ENCODE results near the gene DOCK1.
"Not testable (repeated sequence)": the region's sequence is repeated elsewhere in the genome, so short reads cannot be mapped to it uniquely, and the experiment has no call there.

The DOCK1 gene

DNA sequence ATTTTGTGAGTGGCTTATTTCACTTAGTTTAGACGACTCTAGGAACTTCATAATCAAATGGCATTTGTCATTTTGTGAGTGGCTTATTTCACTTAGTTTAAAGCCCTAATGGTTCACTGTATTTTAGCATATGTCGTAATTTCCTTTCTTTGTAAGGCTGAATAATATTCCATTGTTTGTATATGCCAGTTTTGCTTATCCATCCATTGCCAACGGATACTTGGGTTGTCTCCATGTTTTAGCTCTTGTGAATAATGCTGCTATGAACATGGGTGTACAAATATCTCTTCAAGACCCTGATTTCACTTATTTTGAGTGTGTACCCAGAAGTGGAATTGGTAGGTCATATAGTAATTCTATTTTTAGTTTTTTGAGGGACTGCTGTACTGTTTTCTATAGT, 31.8 kb downstream of the DOCK1 start:
- H3K4me1 ChIP-seq (ENCODE audit: control insufficient read depth, insufficient read depth, low read length), result no peaks in the 10 kb centered on the region
- no peak overlapping the region for H3K4me3 ChIP-seq (ENCODE audit: low read depth, low read length)
- H3K9ac ChIP-seq (ENCODE audit: low read depth, low read length), result no peak overlapping the region
- H3K27ac ChIP-seq (ENCODE audit: low read depth, low read length), result no peak overlapping the region
- no peaks in the 10 kb centered on the region for H3K36me3 ChIP-seq (ENCODE audit: control insufficient read depth, insufficient read depth, low read length)
- no peaks in the 10 kb centered on the region for H3K27me3 ChIP-seq (ENCODE audit: control insufficient read depth, insufficient read depth, low read length)
- H3K9me3 ChIP-seq (ENCODE audit: control insufficient read depth, insufficient read depth, low read length), result no peaks in the 10 kb centered on the region

DNA sequence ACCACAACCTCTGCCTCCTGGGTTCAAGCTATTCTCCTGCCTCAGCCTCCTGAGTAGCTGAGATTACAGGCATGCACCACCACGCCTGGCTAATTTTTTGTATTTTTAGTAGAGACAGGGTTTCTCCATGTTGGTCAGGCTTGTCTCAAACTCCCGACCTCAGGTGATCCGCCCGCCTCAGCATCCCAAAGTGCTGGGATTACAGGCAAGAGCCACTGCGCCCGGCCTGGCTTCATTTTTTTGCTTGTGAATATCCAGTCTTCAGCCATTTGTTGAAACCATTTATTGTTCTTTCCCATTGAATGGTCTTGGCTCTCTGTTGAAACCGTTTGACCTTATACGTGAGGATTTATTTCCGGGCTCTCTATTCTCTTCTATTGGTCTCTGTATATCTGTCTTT, 32.9 kb downstream of the DOCK1 start:
- H3K4me1 ChIP-seq (ENCODE audit: control insufficient read depth, insufficient read depth, low read length); H3K9ac ChIP-seq (ENCODE audit: low read depth, low read length); H3K9me3 ChIP-seq (ENCODE audit: control insufficient read depth, insufficient read depth, low read length); H3K27ac ChIP-seq (ENCODE audit: low read depth, low read length); H3K36me3 ChIP-seq (ENCODE audit: control insufficient read depth, insufficient read depth, low read length); H3K27me3 ChIP-seq (ENCODE audit: control insufficient read depth, insufficient read depth, low read length); H3K4me3 ChIP-seq (ENCODE audit: low read depth, low read length): not testable (repeated sequence)

DNA sequence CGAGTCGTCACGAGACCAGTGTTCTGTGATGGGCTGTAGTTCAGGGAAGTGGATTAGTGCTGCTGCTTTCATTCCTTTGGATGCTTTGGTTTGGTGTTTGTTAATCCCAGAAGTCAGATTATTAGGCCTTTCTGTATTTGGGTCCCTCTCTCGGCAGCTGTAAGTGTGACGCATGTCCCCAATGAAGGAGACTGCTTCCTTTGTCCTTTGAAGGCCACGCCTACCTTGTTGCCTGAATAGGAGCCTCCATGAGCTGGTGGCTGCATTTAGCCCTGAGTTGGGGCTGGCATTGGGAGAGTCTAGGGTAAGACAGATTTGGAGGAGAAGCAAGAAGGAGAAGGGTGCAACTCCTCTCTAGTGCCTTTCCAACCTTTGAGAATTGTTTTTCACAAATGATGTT, 34.5 kb downstream of the DOCK1 start:
- H3K9ac ChIP-seq (ENCODE audit: low read depth, low read length), result no peak overlapping the region
- H3K27ac ChIP-seq (ENCODE audit: low read depth, low read length), result no peak overlapping the region
- H3K36me3 ChIP-seq (ENCODE audit: control insufficient read depth, insufficient read depth, low read length), result no peaks in the 10 kb centered on the region
- no peak overlapping the region for H3K4me3 ChIP-seq (ENCODE audit: low read depth, low read length)
- no peaks in the 10 kb centered on the region for H3K27me3 ChIP-seq (ENCODE audit: control insufficient read depth, insufficient read depth, low read length)
- no peaks in the 10 kb centered on the region for H3K9me3 ChIP-seq (ENCODE audit: control insufficient read depth, insufficient read depth, low read length)
- no peaks in the 10 kb centered on the region for H3K4me1 ChIP-seq (ENCODE audit: control insufficient read depth, insufficient read depth, low read length)

DNA sequence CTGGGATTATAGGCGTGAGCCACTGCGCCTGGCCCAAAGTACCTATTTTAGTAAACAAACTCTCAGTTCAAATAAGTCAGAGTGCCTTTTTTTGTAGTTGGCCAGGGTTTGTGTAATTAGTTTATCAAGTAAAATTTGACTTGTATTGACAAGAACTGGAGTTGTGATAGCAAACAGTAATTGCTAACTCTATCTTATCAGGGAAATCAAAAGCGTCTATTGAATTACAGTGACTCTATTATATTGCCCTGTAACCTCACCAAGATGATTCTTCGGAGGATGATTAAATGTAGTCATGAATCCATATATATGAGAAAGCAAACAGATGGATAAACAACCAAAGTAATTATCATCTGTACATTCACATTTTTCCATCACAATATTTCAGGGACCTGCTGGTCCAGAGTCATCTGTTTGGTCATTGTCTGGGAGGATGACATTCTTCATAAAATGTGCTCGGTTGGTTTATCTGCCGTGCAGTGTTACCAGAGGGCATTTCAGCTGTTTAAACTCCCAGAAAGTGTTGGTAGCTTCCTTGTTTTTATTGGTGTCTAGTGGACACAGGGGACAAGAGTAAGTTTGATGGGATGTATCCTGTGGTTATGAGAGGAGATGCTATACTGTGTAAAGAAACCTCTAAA, 35.6 kb downstream of the DOCK1 start:
- no peaks in the 10 kb centered on the region for H3K36me3 ChIP-seq (ENCODE audit: control insufficient read depth, insufficient read depth, low read length)
- no peaks in the 10 kb centered on the region for H3K4me1 ChIP-seq (ENCODE audit: control insufficient read depth, insufficient read depth, low read length)
- H3K9ac ChIP-seq (ENCODE audit: low read depth, low read length), result no peak overlapping the region
- no peaks in the 10 kb centered on the region for H3K9me3 ChIP-seq (ENCODE audit: control insufficient read depth, insufficient read depth, low read length)
- no peaks in the 10 kb centered on the region for H3K27me3 ChIP-seq (ENCODE audit: control insufficient read depth, insufficient read depth, low read length)
- no peak overlapping the region for H3K27ac ChIP-seq (ENCODE audit: low read depth, low read length)
- H3K4me3 ChIP-seq (ENCODE audit: low read depth, low read length), result no peak overlapping the region

DNA sequence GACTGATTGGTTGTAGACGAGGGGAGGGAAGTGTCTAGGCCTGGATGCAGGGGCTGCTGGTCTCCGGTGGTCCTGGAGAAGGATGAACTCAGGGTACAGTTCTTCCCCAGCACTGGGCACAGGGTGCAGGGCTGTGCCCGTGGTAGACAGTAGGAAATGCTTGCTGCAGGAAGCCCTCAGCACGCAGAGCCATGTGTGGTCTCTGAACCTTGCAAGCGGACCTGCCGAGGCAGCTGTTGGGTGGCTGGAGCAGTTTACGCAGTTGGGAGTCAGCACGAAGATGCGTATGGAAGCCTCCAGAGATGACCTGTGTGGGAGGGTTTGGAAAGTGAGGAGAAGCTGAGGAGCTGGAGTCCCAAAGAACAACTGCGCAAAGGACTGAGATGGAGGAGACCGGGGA, 39.0 kb downstream of the DOCK1 start:
- Histone ChIP-seq H3K27ac (ENCODE audit: low read depth, low read length) (no peak overlapping the region), H3K9me3 (ENCODE audit: control insufficient read depth, insufficient read depth, low read length) (peaks cover 21% of the 10 kb centered on the region), H3K36me3 (ENCODE audit: control insufficient read depth, insufficient read depth, low read length) (no peaks in the 10 kb centered on the region), H3K27me3 (ENCODE audit: control insufficient read depth, insufficient read depth, low read length) (no peaks in the 10 kb centered on the region), H3K9ac (ENCODE audit: low read depth, low read length) (no peak overlapping the region), H3K4me3 (ENCODE audit: low read depth, low read length) (no peak overlapping the region), H3K4me1 (ENCODE audit: control insufficient read depth, insufficient read depth, low read length) (no peaks in the 10 kb centered on the region)

DNA sequence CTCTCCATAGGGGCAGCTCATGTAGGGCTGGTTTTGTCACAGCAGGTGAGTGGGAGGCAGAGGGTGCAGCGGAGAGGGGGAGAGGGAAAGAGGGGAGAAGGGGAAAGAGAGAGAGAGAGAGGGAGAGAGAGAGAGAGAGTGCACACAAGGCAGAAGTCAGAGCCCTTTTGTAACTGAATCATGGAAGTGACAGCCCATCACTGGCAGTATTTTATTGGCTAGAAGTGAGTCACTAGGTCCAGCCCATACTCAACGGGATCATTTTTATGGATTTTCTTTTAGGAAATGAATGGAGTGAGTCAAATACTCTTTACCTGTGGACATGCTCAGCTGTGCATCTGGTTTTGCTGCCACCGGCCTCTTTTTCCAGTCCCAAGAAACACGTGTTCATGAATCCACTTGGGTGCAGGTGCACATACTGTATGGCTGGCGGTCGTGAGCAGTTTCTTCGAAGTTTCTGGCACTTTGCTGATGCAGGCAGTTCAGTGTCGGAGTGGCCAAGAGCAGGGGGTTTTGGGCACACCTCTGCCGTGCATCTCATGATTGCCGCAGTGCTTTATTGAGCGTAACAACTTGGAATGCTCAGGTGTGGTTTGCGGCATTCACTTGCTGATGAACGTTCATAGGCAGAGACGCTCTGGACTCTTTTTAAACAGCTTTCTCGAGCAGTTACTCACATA, 40.3 kb downstream of the DOCK1 start:
- H3K27ac ChIP-seq (ENCODE audit: low read depth, low read length), result no peak overlapping the region
- no peaks in the 10 kb centered on the region for H3K36me3 ChIP-seq (ENCODE audit: control insufficient read depth, insufficient read depth, low read length)
- H3K4me3 ChIP-seq (ENCODE audit: low read depth, low read length), result no peak overlapping the region
- H3K9ac ChIP-seq (ENCODE audit: low read depth, low read length), result no peak overlapping the region
- H3K27me3 ChIP-seq (ENCODE audit: control insufficient read depth, insufficient read depth, low read length), result no peaks in the 10 kb centered on the region
- H3K4me1 ChIP-seq (ENCODE audit: control insufficient read depth, insufficient read depth, low read length), result no peaks in the 10 kb centered on the region
- peaks cover 28% of the 10 kb centered on the region for H3K9me3 ChIP-seq (ENCODE audit: control insufficient read depth, insufficient read depth, low read length)

DNA sequence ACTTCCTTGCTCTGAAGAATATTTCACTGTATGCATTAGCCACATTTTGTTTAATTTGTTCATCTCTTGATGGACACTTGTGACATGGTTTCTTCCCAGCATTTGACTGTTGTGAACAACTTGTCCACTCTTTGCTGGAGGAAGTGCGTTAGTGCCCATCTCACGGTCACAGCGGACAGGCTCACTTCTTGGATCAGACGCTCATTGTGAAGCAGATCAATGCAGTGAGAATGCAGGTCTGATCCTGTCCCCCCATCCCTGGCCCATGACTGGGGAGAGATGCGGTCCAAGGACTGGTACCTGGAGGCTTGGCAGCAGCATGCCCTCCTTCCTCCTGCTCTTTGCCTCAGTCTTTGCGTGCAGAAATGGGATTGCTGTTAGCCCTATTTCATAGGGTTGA, 41.5 kb downstream of the DOCK1 start:
- no peak overlapping the region for H3K9ac ChIP-seq (ENCODE audit: low read depth, low read length)
- no peak overlapping the region for H3K27ac ChIP-seq (ENCODE audit: low read depth, low read length)
- H3K4me1 ChIP-seq (ENCODE audit: control insufficient read depth, insufficient read depth, low read length), result no peaks in the 10 kb centered on the region
- H3K4me3 ChIP-seq (ENCODE audit: low read depth, low read length), result no peak overlapping the region
- H3K9me3 ChIP-seq (ENCODE audit: control insufficient read depth, insufficient read depth, low read length), result peaks cover 40% of the 10 kb centered on the region
- no peaks in the 10 kb centered on the region for H3K27me3 ChIP-seq (ENCODE audit: control insufficient read depth, insufficient read depth, low read length)
- no peaks in the 10 kb centered on the region for H3K36me3 ChIP-seq (ENCODE audit: control insufficient read depth, insufficient read depth, low read length)

DNA sequence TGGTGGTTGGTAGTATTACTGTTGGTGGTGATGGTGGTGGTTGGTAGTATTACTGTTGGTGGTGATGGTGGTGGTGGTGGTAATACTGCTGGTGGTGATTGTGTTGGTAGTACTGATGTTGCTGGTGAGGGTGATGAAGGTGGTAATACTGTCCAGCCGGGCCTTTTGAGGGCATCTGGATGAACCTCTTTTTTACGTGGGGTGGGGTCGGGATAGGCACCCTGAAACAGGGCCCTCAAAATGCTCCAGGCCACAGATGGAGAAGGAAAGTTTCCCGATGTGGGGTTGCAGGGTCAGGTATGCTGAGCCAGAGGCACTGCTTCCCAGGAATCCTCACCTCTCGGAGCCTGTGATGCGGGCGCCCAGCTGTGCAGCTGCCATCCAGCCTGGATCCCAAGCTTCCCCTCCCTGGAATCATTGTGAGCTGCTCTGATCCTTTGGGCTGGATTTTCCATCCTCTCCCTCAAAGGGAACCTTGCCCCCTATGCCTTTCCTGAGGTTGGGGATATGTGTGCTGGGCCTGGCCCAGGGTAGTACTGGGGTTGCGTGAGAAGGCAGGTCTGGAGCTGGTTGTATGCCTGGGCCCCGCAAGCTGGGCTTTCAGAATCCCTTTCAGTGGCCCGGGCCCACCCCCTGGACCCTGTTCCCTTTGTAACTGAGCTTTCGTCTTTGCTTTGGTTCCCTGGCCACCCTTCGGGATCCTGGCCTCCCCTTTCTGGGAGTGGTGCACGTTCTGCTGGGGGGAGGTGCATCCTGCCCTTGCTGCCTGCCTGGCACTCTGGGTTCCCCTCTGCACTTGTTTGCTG, 43.3 kb downstream of the DOCK1 start:
- Histone ChIP-seq H3K9me3 (ENCODE audit: control insufficient read depth, insufficient read depth, low read length) (peaks cover 48% of the 10 kb centered on the region), H3K36me3 (ENCODE audit: control insufficient read depth, insufficient read depth, low read length) (no peaks in the 10 kb centered on the region), H3K4me3 (ENCODE audit: low read depth, low read length) (no peak overlapping the region), H3K27ac (ENCODE audit: low read depth, low read length) (no peak overlapping the region), H3K27me3 (ENCODE audit: control insufficient read depth, insufficient read depth, low read length) (no peaks in the 10 kb centered on the region), H3K4me1 (ENCODE audit: control insufficient read depth, insufficient read depth, low read length) (no peaks in the 10 kb centered on the region), H3K9ac (ENCODE audit: low read depth, low read length) (no peak overlapping the region)

DNA sequence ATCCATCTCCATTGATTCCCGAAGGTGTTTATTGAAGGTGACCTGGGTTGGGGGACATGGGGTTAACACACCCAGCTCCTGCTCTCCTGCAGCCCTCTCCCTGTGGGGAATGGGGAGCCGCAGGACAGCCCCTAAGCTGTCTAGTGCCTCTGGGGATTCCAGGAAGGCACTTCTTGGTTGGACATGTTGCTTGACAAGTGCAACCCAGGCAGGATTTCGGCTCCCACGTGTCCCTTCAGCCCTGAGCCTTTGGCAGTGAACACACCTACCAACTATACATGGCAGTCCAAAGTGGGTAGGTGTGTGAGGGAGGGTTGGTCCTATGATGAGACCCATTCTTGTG, 43.9 kb downstream of the DOCK1 start:
- Histone ChIP-seq H3K9ac (ENCODE audit: low read depth, low read length) (no peak overlapping the region), H3K36me3 (ENCODE audit: control insufficient read depth, insufficient read depth, low read length) (no peaks in the 10 kb centered on the region), H3K27ac (ENCODE audit: low read depth, low read length) (no peak overlapping the region), H3K27me3 (ENCODE audit: control insufficient read depth, insufficient read depth, low read length) (no peaks in the 10 kb centered on the region), H3K4me3 (ENCODE audit: low read depth, low read length) (no peak overlapping the region), H3K4me1 (ENCODE audit: control insufficient read depth, insufficient read depth, low read length) (no peaks in the 10 kb centered on the region), H3K9me3 (ENCODE audit: control insufficient read depth, insufficient read depth, low read length) (peaks cover 48% of the 10 kb centered on the region)

DNA sequence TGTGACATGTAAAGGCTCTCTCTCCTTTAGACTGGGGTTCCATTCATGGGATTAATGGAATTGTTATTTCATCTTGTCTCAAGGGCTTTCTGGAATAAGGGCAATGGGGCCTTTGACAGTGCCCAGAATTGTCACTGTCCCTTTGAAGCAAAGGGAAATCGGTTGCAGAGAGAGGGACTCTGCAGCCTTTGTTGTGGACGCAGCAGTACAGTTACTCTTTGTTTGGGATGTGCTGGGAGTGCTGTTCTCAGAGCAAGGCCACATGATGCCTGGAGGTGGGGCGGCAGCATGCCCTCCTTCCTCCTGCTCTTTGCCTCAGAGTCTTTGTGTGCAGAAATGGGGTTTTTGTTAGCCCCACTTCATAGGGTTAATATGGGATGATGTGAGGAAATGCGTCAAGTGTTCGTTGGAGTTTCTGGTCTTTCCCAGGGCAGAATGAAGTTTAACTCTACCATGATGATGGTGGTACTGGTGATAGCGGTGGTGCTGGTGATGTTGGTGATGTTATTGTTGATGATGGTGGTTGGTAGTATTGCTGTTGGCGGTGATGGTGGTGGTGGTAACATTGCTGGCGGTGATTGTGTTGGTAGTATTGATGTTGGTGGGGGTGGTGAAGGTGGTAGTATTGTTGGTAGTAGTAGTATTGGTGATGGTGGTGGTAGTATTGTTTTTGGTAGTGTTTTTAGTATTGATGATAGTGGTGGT, 45.3 kb downstream of the DOCK1 start:
- H3K27me3 ChIP-seq (ENCODE audit: control insufficient read depth, insufficient read depth, low read length), result no peaks in the 10 kb centered on the region
- no peak overlapping the region for H3K4me3 ChIP-seq (ENCODE audit: low read depth, low read length)
- no peaks in the 10 kb centered on the region for H3K4me1 ChIP-seq (ENCODE audit: control insufficient read depth, insufficient read depth, low read length)
- H3K36me3 ChIP-seq (ENCODE audit: control insufficient read depth, insufficient read depth, low read length), result no peaks in the 10 kb centered on the region
- H3K9ac ChIP-seq (ENCODE audit: low read depth, low read length), result no peak overlapping the region
- H3K27ac ChIP-seq (ENCODE audit: low read depth, low read length), result no peak overlapping the region
- H3K9me3 ChIP-seq (ENCODE audit: control insufficient read depth, insufficient read depth, low read length), result peaks cover 48% of the 10 kb centered on the region

DNA sequence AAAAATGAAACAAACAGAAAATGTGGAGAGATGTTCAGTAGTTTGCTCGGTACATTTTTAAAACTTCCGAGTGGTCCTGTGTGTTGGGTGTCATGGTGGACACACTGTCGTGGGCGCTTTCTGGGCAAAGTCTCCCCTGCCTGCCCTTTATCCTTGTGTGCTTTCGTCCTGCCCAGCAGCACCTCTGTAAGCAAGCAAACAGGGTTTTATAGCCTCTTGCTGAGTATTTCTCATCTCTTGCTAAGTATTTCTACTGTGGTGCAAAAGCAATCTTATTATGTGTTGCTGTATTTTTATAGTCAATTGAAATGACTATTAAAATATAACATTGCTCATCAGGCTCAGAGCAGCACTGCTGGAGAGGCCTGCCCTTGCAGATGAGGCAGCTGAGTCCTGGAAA, 48.7 kb downstream of the DOCK1 start:
- Histone ChIP-seq H3K4me3 (ENCODE audit: low read depth, low read length) (no peak overlapping the region), H3K9me3 (ENCODE audit: control insufficient read depth, insufficient read depth, low read length) (peaks cover 30% of the 10 kb centered on the region), H3K36me3 (ENCODE audit: control insufficient read depth, insufficient read depth, low read length) (no peaks in the 10 kb centered on the region), H3K27ac (ENCODE audit: low read depth, low read length) (no peak overlapping the region), H3K9ac (ENCODE audit: low read depth, low read length) (no peak overlapping the region), H3K4me1 (ENCODE audit: control insufficient read depth, insufficient read depth, low read length) (peaks cover 9% of the 10 kb centered on the region), H3K27me3 (ENCODE audit: control insufficient read depth, insufficient read depth, low read length) (no peaks in the 10 kb centered on the region)

Data from HUES48 (cell line).